Loucy (cell line): ENCODE data around the gene PJA2.

ENCODE experiments used
- CTCF ChIP-seq: fragments of 200-600 bp; sonication (generic); conservative IDR thresholded peaks from 2 replicates; pipeline ENCODE4 v1.5.1; 2014; ENCODE audit warnings: mild to moderate bottlenecking, antibody characterized with exemption, low read length
- EZH2phosphoT487 ChIP-seq: fragments of 200-600 bp; IDR thresholded peaks from 2 replicates; pipeline ENCODE4 v1.6.1; 2018; ENCODE audit warnings: antibody characterized with exemption, mild to moderate bottlenecking, moderate library complexity, borderline replicate concordance

DNA sequence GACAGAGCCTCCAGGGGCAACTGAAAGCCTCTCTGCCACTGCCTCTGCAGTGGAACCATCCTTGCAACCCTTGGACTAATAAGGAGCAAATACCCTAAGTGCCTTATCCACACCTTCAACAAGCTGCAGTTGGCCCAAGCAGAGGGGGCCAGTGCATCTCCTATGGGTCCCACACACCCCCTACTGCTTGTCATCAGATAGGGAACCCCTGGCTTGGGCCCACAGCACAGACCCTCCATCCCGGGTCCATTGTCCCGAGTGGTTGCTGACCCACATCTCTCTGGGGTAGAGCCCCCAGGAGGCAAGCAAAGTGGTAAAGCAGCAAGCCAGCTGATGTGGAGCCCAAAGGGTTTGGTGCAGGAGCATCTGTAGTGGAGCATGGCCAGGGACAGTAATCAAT is 119.5 kb downstream of the PJA2 start:
- no peak for TF ChIP-seq CTCF
- no peak for TF ChIP-seq EZH2phosphoT487
